Astrocyte (in vitro differentiated cells and primary cell): Measurements from ENCODE around the gene SGIP1.

Experiments
- EZH2 ChIP-seq: IDR thresholded peaks from 2 replicates; pipeline ENCODE4 v1.6.1; 2012; ENCODE audit warnings: mild to moderate bottlenecking, low read length, inconsistent platforms; ENCODE audit not compliant: insufficient read depth
- TF ChIP-seq, protein P1 (sequence below): IDR thresholded peaks from 2 replicates; pipeline ENCODE4 v1.5.1; 2011; ENCODE audit warnings: low read depth, mild to moderate bottlenecking, inconsistent platforms, low read length, moderate library complexity; ENCODE audit not compliant: insufficient read depth

DNA sequence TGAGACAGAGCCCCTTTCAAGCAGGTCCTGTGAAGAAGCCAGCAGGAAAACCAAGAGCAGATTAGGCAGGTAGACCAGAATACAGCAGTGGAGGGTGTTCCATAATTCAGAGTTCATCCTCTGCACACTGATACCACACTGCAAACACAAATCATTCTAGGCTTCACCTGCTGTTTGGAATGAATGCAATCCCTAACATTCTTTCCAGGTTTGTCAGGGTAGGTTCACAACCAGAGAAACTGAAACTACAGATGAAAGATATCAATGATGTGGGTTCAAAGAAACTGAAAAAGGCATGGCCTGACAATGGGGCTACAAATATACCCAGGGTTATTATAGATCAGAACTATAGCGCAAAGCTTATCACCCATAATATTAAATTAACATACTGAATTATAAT is 8.9 kb upstream of the SGIP1 start:
- TF ChIP-seq EZH2 = no peak
- TF ChIP-seq, protein P1, sequence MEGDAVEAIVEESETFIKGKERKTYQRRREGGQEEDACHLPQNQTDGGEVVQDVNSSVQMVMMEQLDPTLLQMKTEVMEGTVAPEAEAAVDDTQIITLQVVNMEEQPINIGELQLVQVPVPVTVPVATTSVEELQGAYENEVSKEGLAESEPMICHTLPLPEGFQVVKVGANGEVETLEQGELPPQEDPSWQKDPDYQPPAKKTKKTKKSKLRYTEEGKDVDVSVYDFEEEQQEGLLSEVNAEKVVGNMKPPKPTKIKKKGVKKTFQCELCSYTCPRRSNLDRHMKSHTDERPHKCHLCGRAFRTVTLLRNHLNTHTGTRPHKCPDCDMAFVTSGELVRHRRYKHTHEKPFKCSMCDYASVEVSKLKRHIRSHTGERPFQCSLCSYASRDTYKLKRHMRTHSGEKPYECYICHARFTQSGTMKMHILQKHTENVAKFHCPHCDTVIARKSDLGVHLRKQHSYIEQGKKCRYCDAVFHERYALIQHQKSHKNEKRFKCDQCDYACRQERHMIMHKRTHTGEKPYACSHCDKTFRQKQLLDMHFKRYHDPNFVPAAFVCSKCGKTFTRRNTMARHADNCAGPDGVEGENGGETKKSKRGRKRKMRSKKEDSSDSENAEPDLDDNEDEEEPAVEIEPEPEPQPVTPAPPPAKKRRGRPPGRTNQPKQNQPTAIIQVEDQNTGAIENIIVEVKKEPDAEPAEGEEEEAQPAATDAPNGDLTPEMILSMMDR = no peak
